GM06990 (cell line): ENCODE measurements around the gene FSTL4.

ENCODE experiments used
- DNase-seq: peaks from one replicate; pipeline ENCODE4 v3.0.0-alpha.2; 2011; ENCODE audit not compliant: insufficient read length; ENCODE audit errors: extremely low read depth
- H3K27me3 ChIP-seq: replicated peaks from 2 replicates; pipeline ENCODE4 v1.6.0; 2011; ENCODE audit warnings: low read length; ENCODE audit not compliant: control insufficient read depth, insufficient read depth
- H3K36me3 ChIP-seq: 2 replicates; pipeline ENCODE4 v1.5.1; 2011; ENCODE audit warnings: low read length; ENCODE audit not compliant: control insufficient read depth, insufficient read depth
- H3K4me3 ChIP-seq: replicated peaks from 2 replicates; pipeline ENCODE4 v1.5.1; 2011; ENCODE audit warnings: low read depth, mild to moderate bottlenecking, control low read depth, low read length
- CTCF ChIP-seq: IDR thresholded peaks from 2 replicates; pipeline ENCODE4 v1.5.1; 2011; ENCODE audit warnings: low read length, control low read depth, mild to moderate bottlenecking, inconsistent platforms; ENCODE audit not compliant: insufficient read depth, poor library complexity, severe bottlenecking

Gene FSTL4

GRCh38 chr5:133494923-133495246 lies 117.5 kb downstream of the FSTL4 start:
- Histone ChIP-seq H3K36me3 (no peaks in the 10 kb centered on the region), H3K27me3 (no peaks in the 10 kb centered on the region; the same call in 1 of the 2 replicates), H3K4me3 (no peak overlapping the region)
- TF ChIP-seq CTCF, result no peak
- no peak for DNase-seq

DNA sequence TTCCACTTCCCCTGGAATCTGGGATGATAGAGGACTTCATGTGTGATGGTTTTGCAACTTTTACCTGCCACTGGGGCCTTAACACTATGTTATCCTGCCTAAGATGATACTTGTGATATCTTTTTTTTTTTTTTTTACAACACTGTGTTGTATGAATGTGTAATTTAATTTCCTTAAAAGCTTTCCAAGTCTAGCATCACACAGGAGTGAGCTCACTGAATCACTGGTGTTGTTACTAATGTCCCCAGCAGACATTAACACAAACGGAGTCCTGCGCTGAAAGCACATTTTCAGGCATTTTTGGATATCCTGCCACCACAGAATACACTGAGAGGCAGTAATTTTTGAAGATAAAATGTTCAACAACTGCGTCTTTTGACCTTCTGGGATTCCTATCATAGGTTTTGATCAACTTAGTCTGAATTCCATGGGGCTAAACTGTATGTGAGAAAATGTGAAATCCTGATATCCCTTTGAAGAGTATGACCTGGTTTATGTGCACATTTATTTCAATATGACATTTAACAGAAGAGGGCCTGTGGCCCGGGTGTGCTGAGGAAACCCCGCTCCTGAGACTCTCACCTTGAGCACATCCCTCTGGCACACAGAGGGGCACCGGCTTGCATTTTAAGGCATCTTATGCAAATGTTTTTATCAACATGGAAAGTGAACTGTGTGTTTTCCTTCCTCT lies 118.0 kb downstream of the FSTL4 start:
- no peak for TF ChIP-seq CTCF
- Histone ChIP-seq H3K4me3 (no peak overlapping the region), H3K27me3 (peaks cover 1% of the 10 kb centered on the region), H3K36me3 (no peaks in the 10 kb centered on the region)
- no peak for DNase-seq

DNA sequence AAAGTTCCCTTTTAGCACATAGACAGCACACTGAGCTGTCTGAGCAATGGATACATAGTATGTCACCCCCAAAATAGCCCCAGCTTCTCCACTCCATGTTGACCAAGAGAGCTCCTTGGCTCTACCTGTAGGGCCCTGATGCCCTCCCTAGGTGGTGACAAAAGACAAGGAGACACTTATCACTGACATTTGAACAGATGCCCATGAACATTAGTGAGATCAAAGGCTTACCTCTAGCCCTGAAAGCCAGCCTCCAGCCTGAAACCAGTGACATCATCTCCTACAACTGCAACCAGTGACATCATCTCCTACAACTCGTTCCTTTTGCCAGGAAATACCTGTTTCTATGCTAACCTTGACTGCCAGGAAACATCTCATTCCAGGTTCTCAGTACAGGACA lies 122.7 kb downstream of the FSTL4 start:
- H3K27me3 ChIP-seq, result peaks cover 1% of the 10 kb centered on the region
- no peak overlapping the region for H3K4me3 ChIP-seq
- no peaks in the 10 kb centered on the region for H3K36me3 ChIP-seq
- TF ChIP-seq CTCF, result peak; percentile 39
- no peak for DNase-seq

DNA sequence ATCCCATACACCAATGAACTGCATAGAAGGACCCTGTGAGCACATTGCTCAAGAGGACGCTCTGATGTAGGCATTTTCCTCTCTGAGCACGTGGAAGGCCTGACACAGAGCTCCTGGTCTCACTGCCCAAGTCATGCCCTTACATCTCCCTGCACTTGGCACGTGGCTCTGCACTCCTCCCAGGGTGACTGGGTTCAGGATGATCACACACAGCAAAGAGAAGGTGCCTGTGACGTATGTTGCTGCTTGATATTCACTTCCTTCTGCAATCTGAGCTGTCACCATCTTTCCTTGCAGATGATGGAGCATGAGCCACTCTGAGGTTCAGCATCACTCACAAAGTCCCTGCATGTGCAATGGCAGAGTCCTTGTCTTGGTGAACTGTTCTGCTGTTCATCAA lies 125.2 kb downstream of the FSTL4 start:
- no peak for DNase-seq
- Histone ChIP-seq H3K27me3 (peaks cover 1% of the 10 kb centered on the region), H3K4me3 (no peak overlapping the region), H3K36me3 (no peaks in the 10 kb centered on the region)
- no peak for TF ChIP-seq CTCF

- TF ChIP-seq CTCF, result no peak
- no peaks in the 10 kb centered on the region for H3K36me3 ChIP-seq
- H3K27me3 ChIP-seq, result peaks cover 1% of the 10 kb centered on the region
- no peak overlapping the region for H3K4me3 ChIP-seq
- DNase-seq, result no peak
Observed at GRCh38 chr5:133485468-133485867, 126.9 kb downstream of the FSTL4 start.

DNA sequence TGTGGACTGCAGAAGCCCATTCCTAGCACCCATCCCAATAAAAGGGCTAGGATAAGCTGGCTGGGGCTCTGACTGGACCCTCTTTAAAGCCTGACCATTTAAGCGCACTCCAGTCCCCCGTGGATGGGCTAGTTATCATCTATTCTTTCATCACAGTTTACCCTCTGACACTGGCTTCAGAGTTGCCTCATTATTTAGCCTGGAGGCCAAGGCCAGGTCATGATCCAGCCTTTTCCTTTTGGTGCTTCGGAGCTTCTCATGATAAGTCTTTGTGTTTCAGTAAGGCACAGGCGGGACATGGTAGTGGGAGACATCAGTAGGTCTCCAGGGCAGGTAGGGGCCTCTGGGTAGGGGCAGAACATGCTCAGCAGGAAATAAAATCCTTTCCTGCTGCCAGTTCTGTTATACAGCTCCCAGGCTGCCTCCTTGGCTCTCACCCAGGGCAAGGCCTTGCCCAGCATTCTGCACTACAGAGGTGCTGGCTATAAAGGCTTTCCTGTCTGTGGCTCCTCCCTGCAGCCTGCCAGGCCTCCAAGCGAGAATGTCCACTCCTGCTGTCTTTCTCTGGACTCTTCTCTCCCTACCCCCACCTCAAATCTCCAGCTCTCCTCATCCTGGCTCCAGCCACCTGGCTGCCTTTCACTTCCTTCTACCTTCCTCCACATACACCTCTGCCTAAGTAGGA lies 128.8 kb downstream of the FSTL4 start:
- no peak overlapping the region for H3K4me3 ChIP-seq
- H3K27me3 ChIP-seq, result no peaks in the 10 kb centered on the region; the same call in 1 of the 2 replicates
- no peak for TF ChIP-seq CTCF
- DNase-seq, result no peak
- no peaks in the 10 kb centered on the region for H3K36me3 ChIP-seq
